Stimulated activated CD4-positive, alpha-beta T cell treated with anti-CD3 and anti-CD28 coated beads, Interleukin-2, amount 100 ng/mL, for 4 hours (primary cell): ENCODE results near the gene ZSCAN30.

Experiments used
- DNase-seq: peaks from one replicate; pipeline ENCODE4 v3.0.0-alpha.2; 2020; ENCODE audit warnings: low read depth

The ZSCAN30 gene

DNA sequence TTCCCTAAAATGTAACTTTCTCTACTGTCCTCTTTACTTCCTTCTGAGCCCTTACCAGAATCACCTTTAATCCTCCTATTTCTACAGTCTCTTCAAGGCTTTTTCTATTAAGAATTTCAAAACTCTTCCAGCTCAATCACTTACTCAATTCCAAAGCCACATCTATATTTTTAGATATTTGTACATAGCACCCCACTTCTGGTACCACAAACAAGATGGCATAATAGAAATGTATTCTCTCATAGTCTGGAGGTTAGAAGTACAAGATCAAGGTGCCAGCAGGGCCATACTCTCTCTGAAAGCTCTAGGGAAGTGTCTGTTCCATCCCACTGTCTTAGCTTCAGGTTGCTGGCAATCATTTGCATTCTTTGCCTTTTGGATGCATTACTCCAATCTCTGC, 11.1 kb downstream of the ZSCAN30 start:
- no peak for DNase-seq

GRCh38 chr18:35278085-35278484, 11.9 kb downstream of the ZSCAN30 start:
- DNase-seq: no peak

DNA sequence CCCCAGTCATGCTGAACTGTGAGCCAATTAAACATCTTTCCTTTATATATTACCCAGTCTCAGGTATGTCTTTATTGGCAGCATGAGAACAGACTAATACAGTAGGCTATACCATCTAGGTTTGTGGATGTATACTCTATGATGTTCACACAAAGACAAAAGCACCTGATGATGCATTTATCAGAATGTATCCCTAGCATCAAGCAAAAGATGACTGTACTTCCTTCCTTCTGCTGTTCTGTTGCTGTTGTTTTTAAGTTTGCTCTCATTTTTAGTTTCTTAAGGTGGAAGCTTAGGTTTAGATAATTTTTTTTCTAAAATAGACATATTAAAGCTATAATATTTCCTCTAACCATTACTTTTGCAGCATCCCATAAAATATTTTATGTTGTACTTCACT, 12.4 kb downstream of the ZSCAN30 start:
- DNase-seq: no peak

DNA sequence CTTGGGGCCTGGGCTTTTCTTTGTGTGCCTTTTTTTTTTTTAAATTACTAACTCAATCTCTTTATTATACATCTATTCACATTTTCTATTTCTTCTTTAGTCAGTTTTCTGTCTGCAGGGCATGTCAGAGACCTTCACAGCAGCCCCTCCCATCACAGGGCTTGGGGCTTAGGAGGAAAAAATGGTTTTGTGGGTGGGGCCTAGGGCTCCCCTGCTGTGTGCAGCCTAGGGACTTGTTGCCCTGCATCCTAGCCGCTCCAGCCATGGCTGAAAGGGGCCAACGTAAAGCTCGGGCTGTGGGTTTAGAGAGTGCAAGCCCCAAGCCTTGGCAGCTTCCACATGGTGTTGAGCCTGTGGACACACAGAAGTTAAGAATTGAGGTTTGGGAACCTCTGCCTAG, 13.8 kb downstream of the ZSCAN30 start:
- no peak for DNase-seq

DNA sequence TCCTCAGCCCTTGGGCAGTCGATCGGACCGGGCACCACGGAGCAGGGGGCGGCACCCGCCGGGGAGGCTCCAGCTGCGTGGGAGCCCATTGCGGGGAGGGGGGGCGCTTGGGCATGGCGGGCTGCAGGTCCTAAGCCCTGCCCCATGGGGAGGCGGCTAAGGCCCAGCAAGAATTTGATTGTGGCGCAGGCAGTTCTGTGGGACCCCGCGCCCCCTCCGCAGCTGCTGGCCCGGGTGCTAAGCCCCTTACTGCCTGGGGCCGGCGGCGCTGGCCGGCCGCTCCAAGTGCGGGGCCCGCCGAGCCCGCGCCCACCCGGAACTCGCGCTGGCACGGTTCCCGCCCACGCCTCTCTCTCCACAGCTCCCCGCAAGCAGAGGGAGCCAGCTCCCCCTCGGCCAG, 18.4 kb downstream of the ZSCAN30 start:
- DNase-seq: no peak

- DNase-seq: no peak
Measured at GRCh38 chr18:35268821-35269220, 21.2 kb downstream of the ZSCAN30 start.

DNA sequence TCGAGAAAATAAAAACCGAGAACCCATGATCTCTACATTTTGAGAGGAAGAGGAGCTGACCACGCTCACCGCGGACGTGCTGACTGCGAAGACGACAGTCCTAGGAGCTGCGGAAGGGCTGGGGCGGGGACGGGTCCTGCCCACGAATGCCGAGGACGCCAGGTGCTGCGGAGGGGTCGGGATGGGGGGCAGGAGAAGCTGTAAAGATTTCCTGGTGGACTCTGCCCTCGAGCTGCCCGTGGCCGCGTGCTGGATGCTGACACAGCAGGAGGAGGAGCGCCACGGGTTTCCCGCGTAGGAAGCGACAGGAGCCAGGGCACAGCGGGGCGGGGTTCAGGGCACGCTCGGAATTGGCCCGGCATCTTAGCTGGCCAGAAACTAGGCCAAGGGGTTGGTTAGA, 22.2 kb downstream of the ZSCAN30 start:
- DNase-seq: no peak

DNA sequence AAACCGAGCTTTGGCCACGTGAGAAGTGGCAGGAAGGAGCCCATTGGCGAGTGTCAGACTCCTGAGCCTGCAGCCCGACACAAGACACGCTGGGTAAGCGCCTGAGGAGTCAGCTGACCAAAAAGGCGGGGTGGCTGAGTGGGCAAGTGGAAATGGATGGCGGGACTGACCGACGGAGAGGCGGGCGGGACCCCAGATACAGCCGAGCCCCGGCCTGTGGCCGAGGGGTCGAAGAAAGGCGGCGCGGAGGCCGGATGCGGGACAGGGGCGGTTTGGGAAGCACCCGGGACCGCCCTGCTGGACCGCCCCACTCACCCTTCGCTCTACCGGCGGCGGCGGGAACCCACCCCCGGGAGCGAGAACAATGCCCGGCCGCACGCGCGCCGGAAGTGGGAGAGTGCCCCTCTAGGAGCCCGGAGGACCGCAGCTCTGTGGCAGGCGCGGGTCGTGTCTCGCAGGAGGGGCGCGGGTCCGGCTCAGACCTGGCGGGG, 22.8 kb downstream of the ZSCAN30 start:
- peak; percentile 64 for DNase-seq

- DNase-seq: no peak
Measured at GRCh38 chr18:35264409-35264808, 25.6 kb downstream of the ZSCAN30 start.

DNA sequence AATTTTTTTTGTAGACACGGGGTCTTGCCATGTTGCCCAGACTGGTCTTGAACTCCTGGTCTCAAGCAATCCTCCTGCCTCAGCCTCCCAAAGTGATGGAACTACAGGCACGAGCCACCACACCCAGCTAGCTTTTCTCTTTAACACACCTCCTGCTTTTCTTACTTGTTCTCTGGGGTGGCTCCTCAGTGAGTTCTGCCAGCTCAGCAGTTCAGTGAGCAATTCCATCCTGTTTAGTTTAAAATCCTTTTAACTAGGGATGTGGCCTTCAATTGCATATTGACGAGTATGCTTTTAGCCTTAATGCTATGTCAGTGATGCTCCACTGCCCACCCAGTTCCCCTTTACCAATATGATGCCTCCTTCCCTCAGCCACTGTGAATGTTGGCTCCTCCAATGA, 33.1 kb downstream of the ZSCAN30 start:
- no peak for DNase-seq

GRCh38 chr18:35253655-35254287, 36.3 kb downstream of the ZSCAN30 start:
- DNase-seq: no peak

DNA sequence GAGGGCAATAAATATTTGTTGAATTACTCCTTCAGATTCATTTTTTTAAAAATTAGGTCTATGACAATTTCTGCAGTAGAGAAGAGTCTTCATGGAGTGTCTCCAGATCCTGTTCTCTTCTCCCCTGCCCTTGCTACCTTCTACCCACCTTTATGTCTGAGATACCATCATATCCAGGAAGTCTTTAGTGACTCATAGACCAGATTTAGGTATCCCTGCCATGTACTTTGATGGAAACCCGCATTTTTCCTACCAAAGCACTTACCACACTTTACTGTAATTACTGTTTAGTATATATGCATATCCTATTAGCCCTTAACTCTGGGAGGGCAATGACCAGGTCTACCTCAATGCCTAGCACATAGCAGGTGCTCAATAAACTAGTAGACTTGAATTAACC, 37.6 kb downstream of the ZSCAN30 start:
- no peak for DNase-seq

GRCh38 chr18:35248429-35248828, 41.6 kb downstream of the ZSCAN30 start:
- DNase-seq: no peak

GRCh38 chr18:35247412-35248249, 42.4 kb downstream of the ZSCAN30 start:
- DNase-seq: no peak

DNA sequence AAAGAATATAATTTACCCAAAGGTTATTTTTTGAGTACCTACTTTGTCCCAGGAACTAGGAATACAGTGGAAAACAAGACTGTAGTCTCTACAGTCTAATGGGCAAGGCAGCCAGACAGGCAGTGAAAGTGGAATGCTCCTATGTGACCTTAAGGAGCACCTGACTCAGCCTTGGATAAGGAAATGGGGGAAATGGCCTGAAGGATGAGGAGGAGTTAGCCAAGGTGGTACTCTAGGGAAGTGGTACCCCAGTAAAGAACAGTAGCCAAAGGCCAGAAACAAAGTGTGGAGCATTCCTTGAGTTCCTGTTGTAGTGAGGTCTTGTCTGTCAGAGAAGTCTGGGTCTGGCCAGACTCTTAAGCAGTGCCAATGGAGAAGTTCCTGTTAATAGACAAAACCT, 43.2 kb downstream of the ZSCAN30 start:
- no peak for DNase-seq

DNA sequence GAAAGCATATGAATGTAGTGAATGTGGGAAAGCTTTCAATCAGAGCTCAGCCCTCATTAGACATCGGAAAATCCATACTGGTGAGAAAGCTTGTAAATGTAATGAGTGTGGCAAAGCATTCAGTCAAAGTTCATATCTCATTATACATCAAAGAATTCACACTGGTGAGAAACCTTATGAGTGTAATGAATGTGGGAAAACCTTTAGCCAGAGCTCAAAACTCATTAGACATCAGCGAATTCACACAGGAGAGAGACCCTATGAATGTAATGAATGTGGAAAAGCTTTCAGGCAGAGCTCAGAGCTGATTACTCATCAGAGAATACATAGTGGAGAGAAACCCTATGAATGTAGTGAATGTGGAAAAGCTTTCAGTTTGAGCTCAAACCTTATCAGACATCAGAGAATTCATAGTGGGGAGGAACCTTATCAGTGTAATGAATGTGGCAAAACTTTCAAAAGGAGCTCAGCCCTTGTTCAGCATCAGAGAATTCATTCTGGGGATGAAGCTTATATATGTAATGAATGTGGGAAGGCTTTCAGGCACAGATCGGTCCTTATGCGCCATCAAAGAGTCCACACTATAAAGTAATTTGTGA, 44.2 kb downstream of the ZSCAN30 start:
- no peak for DNase-seq

DNA sequence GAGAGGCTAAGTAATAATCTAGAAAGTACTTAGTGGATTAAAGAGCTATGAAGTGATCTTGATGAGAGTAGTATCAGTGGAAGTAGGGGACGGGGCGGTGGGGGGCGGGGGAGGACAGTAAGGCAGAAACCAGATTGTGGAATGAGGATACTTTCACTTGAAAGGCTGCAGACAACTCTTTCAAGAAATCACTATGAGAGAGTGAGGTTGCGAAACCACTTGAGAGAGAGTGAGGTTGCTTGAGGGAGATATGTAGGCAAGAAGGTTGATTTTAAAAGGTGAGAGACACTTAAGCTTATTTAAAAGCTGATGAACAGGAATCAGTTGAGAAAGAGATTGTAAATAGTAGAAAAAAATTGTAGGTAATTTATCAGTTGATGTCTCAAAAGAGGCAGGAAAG, 45.4 kb downstream of the ZSCAN30 start:
- DNase-seq: no peak

- DNase-seq: no peak
Measured at GRCh38 chr18:35242426-35242825, 47.6 kb downstream of the ZSCAN30 start.

DNA sequence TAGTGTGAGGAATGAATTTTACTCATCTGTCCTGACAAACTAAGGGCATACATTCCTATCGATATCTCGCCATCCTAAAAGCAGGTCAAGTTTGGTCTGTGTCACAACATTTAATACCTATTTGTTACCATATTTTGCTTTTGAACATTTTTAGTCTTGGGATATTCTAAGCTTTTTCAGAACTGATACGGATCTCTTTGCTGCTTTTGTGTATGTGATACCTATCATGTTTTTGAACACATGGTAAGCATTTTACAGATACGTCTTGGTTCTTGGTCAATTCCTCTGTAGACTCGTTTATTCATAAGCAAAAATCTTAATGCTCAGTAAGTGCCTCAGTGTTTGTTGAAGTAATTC, 48.6 kb downstream of the ZSCAN30 start:
- no peak for DNase-seq

DNA sequence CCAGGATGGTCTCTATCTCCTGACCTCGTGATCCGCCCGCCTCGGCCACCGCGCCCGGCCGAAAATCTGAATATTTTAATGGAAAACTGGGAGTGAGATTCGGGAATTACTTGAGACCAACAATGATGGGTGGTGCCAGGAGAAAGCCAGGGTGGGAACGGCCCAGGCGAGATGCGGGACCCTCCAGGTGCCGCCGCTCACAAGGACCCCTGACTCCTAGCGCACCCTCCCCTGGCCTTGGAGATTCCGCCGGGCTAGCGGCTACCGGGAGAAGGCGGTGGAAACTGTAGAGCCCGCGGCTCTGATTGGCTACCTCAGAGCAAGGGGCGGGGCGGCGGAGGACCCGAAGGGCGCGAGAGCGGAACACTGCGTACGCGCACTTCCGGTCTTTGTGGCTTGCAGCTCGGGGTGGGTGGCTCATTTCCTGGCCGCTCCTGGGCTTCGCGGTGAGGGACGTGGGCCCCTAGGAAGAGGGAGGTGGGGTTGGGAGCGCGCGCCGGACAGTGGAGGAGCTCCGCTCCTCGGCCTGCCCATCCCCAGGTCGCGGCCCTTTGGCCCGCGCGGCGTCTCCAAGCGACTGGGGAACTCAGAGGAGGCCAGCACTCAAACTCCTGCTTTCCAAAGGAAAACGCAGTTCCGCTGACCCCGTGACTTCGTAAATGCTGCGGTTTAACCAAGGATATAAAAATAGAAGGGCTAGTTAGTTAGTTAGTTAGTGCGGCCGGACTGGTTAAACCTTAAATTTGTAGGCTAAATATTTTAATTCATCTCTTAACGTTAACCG, 49.2 kb downstream of the ZSCAN30 start, which contains the start of gene ZNF397:
TSS of gene ZNF397 (plus strand) at position 371 of the 784 bp plus-strand sequence. CDS start 1,437 bp downstream, outside the sequence.
- peak; percentile 94 for DNase-seq

DNA sequence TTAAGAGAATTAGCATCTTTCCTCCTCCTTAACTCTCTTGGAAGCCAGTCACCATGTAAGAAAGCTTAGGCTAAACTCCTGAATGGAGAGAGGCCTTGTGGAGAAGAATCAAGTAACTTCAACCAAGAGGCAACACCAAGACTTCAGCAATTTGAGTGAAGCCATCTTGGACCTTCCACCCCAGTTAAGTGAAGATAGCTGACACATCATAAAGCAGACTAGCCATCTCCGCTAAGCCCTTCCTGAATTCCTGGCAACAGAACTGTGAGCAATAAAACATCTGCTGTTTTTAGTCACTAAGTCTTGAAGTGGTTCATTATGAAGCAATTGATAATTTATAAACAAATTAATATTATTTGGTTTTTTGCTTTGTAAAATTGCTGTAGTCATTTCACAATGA, 50.7 kb downstream of the ZSCAN30 start:
- DNase-seq: no peak
